Duodenal mucosa (tissue), 2 donors: Measurements from ENCODE around the gene ZNF366.

Experiments used
- H3K27ac ChIP-seq: one replicate; pipeline ENCODE4 v1.7.0; 2013; ENCODE audit warnings: low read depth, low read length
- H3K27me3 ChIP-seq, 2 donors: one replicate each; pipeline ENCODE4 v1.7.0; 2013; ENCODE audit warnings: low read length in 2 of 2, control low read depth in 1 of 2; ENCODE audit not compliant: insufficient read depth in 2 of 2, control insufficient read depth in 1 of 2
- H3K36me3 ChIP-seq, 2 donors: one replicate each; pipeline ENCODE4 v1.7.0; 2013; ENCODE audit warnings: low read length in 2 of 2, control low read depth in 1 of 2; ENCODE audit not compliant: insufficient read depth in 2 of 2, control insufficient read depth in 1 of 2
- H3K4me1 ChIP-seq, 2 donors: one replicate each; pipeline ENCODE4 v1.7.0; 2013; ENCODE audit warnings: low read length in 2 of 2, control low read depth in 1 of 2; ENCODE audit not compliant: insufficient read depth in 2 of 2, control insufficient read depth in 1 of 2
- H3K4me3 ChIP-seq, 2 donors: one replicate each; pipeline ENCODE4 v1.7.0; 2013; ENCODE audit warnings: low read length in 2 of 2, low read depth in 1 of 2
- H3K9ac ChIP-seq, 2 donors: one replicate each; pipeline ENCODE4 v1.7.0; 2013; ENCODE audit warnings: low read length in 2 of 2, low read depth in 1 of 2
- H3K9me3 ChIP-seq, 2 donors: one replicate each; pipeline ENCODE4 v1.7.0; 2013; ENCODE audit warnings: low read length in 2 of 2, control low read depth in 1 of 2; ENCODE audit not compliant: control insufficient read depth in 1 of 2

Gene ZNF366

DNA sequence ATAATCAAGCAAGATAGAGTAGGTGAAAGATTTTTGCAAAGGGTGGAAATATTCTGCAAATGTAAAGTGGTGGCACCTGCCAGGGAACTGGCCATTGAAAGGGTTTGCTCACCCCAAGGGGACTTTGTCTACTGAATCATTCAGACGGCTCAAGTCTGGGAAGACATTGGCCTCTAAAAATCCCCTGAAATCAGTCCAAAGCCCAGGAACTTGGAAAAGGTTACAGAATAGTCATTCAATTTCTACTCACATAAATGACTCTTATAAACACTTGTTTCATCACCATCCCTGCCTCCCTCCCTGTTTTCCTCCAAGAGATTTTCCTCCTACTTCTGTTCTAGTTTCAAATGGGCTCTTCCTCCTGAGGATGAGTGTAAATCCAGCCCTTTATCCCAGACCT is 28.5 kb downstream of the ZNF366 start:
- Histone ChIP-seq H3K9ac (no peak overlapping the region), H3K4me3 (no peak overlapping the region), H3K27ac (no peak overlapping the region), H3K4me1 (no peaks in the 10 kb centered on the region), H3K27me3 (no peaks in the 10 kb centered on the region), H3K36me3 (no peaks in the 10 kb centered on the region), H3K9me3 (no peaks in the 10 kb centered on the region)

DNA sequence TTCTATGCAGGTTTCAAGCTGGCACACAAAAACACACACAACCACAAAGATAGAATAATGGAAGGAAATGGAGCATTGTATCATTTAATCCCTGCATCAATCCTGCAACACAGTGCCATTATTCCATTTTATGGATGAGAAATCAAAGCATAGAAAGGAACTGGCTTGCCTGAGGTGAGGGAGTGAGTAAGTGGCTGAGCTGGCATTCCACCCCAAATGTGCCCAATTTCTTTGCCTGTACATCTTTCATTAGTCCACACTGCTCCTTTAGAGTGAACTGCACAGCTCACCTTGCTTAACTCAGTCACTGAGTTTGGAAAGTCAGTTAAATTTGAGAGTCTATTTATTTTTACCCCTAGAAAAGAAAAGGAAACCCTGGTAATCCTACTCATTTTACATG is 28.9 kb downstream of the ZNF366 start:
- H3K4me3 ChIP-seq = no peak overlapping the region
- no peaks in the 10 kb centered on the region for H3K4me1 ChIP-seq
- no peak overlapping the region for H3K9ac ChIP-seq
- H3K27me3 ChIP-seq = no peaks in the 10 kb centered on the region
- no peak overlapping the region for H3K27ac ChIP-seq
- H3K36me3 ChIP-seq = no peaks in the 10 kb centered on the region
- no peaks in the 10 kb centered on the region for H3K9me3 ChIP-seq

DNA sequence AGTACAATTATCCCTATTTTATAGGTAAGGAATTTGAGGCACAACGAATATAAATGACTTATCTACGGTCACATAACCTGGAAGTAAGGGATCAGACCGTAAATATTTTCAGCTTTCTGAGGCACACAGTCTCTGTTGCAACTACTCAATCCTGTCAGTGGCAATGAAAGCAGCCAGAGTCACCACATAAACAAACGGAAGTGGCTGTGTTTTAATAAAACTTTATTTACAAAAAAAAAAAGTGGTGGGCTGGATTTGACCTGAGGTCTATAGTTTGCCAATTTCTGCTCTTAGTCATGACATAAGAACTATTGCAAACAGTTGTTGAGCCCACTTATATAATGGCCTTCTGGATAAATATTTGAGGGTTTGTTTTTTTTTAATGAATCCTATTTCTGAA is 29.6 kb downstream of the ZNF366 start:
- Histone ChIP-seq H3K27me3 (no peaks in the 10 kb centered on the region), H3K4me1 (no peaks in the 10 kb centered on the region), H3K27ac (no peak overlapping the region), H3K4me3 (no peak overlapping the region), H3K9me3 (no peaks in the 10 kb centered on the region), H3K36me3 (no peaks in the 10 kb centered on the region), H3K9ac (no peak overlapping the region)

DNA sequence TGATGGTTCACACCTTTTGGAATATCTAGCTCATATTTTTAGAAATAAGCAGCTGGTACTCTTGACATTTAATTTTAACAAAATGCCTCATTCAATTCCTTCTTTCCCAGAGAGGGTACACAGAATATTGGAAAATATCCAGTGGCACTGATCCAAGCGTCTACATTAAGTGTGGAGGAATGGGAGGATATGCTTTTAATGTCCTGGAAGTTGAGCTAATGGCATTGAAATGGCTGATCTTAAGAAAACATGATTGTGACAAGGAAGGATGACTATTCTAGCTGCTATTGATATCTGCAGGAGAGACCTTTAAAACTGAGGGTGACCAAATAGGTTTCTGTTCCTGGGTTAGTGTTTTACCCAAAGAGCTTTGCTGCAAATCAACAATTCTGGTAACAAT is 30.0 kb downstream of the ZNF366 start:
- H3K36me3 ChIP-seq = no peaks in the 10 kb centered on the region
- H3K27me3 ChIP-seq = no peaks in the 10 kb centered on the region
- no peaks in the 10 kb centered on the region for H3K9me3 ChIP-seq
- H3K27ac ChIP-seq = no peak overlapping the region
- H3K4me1 ChIP-seq = no peaks in the 10 kb centered on the region
- no peak overlapping the region for H3K9ac ChIP-seq
- no peak overlapping the region for H3K4me3 ChIP-seq

DNA sequence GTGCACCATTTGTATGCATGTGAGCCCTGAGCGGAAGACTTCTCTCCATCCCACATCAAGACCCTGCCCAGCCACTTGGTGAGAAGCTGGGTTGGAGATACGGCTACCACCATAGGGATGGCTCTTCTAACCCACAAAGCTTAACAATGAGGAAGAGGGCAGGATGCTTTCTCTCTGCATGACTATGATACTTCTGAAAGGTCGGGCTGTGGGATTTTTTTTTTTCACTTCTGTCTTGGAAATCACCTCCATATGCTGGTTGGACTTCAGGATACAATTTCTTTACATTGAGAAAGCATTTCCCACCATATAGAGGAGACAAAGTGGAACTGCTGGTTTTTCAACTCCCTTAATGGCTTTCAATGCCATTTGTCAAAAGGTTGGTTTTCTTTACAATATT is 30.5 kb downstream of the ZNF366 start:
- H3K36me3 ChIP-seq = no peaks in the 10 kb centered on the region

DNA sequence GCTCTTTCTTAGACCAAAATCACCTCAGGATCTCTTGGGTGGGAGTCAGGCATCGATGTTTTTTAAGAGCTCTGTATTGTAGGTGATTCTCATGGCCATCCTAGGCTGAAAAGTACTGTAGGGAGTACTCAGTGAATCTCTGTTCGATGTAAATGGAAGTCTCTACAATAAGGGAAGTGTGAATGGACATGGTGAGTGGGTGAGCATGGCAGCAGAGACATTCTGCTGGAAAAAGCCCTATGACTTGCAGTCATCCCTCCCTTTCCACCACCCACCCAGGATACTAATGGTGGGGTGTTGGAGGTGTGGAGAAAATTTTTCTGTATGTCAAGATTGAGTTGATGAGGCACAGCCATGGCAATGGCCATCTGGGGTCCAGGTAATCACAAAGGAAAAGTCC is 30.9 kb downstream of the ZNF366 start:
- Histone ChIP-seq H3K27ac (no peak overlapping the region), H3K4me1 (no peaks in the 10 kb centered on the region), H3K27me3 (no peaks in the 10 kb centered on the region), H3K9me3 (no peaks in the 10 kb centered on the region), H3K4me3 (no peak overlapping the region), H3K9ac (no peak overlapping the region), H3K36me3 (no peaks in the 10 kb centered on the region)

More for the DNA sequence above, 30.5 kb downstream of the ZNF366 start:
- Histone ChIP-seq H3K4me3 (no peak overlapping the region), H3K27me3 (no peaks in the 10 kb centered on the region), H3K4me1 (no peaks in the 10 kb centered on the region), H3K27ac (no peak overlapping the region), H3K9me3 (no peaks in the 10 kb centered on the region), H3K9ac (no peak overlapping the region)

DNA sequence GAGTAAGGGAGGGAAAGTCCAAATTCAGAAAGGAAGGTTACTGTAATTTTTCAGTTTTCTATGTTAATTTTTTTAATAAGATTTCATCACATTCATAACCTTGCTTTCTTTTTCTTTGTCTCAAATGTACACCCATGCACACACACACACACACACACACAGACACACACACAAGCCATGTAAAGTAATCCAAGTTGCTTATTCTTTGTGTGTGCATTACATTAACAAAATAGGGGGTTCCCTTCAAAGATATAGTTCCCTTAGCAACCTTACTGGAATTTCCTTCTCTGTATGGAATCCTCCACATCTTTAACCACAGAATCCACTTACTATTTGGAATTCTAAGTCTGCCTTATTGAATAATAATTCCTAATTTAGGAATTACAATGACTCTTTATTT is 32.7 kb downstream of the ZNF366 start:
- no peaks in the 10 kb centered on the region for H3K4me1 ChIP-seq
- H3K36me3 ChIP-seq = no peaks in the 10 kb centered on the region
- no peak overlapping the region for H3K4me3 ChIP-seq
- no peaks in the 10 kb centered on the region for H3K9me3 ChIP-seq
- H3K27ac ChIP-seq = no peak overlapping the region
- no peaks in the 10 kb centered on the region for H3K27me3 ChIP-seq
- no peak overlapping the region for H3K9ac ChIP-seq

DNA sequence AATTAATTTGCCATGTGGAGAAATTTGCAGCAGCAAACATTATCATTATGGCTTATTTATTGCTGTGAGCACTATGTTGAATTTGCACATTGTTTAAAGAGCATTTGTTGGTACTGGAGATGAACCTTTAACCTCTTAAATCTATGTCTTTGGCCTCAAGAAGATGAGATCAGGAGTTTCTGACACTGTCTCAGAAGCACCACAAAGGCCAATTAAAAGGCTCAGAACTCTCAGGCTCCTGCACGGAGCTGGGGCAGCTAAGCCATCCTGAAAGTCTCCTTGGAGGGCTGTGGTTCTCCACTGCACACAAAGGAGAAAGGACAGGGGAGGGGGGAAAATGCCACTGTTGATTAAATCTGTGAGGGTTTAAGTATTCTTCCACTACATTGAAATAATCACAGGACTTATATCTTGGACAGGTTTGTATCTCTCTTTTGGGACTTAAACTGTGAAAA is 33.1 kb downstream of the ZNF366 start:
- no peaks in the 10 kb centered on the region for H3K27me3 ChIP-seq
- no peaks in the 10 kb centered on the region for H3K36me3 ChIP-seq
- H3K4me1 ChIP-seq = no peaks in the 10 kb centered on the region
- H3K27ac ChIP-seq = no peak overlapping the region
- no peak overlapping the region for H3K4me3 ChIP-seq
- no peaks in the 10 kb centered on the region for H3K9me3 ChIP-seq
- no peak overlapping the region for H3K9ac ChIP-seq

DNA sequence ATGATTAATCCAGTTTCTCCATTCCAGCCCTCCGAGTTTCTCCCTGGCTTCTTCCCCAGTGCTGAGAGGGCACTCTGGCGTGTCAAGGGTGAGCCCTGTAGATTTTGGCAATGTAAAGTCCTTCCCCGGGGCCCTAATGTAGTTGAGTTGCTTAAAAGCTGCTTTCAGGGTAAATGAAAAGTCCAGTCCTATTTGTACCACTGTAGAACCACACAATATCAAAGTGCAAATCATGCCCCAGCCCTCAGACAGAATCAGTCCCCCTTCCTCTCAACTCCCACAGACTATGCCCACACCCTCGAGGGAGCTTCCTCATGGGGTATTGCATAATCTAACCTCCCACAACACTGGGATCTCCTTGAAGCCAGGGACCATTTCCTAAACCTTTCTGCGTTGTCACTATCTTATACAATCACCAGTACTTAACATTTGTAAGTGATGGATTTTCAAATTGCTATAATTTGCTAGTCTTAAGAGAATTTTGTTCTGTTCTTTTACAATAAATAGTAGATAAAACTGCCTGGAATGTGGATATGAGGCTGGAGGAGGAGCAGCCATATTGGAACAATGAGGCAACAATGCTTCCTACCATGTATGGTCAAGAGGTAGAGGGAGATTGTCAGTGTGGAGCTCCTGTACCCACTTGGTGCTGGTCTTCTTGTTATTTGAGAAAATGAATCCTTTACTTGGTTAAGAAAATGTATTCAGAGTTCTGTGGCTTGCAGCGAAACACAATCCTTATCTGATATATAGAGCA is 34.4 kb downstream of the ZNF366 start:
- no peak overlapping the region for H3K27ac ChIP-seq
- H3K4me1 ChIP-seq = no peaks in the 10 kb centered on the region
- H3K4me3 ChIP-seq = no peak overlapping the region
- no peaks in the 10 kb centered on the region for H3K9me3 ChIP-seq
- H3K27me3 ChIP-seq = no peaks in the 10 kb centered on the region
- no peak overlapping the region for H3K9ac ChIP-seq
- no peaks in the 10 kb centered on the region for H3K36me3 ChIP-seq

DNA sequence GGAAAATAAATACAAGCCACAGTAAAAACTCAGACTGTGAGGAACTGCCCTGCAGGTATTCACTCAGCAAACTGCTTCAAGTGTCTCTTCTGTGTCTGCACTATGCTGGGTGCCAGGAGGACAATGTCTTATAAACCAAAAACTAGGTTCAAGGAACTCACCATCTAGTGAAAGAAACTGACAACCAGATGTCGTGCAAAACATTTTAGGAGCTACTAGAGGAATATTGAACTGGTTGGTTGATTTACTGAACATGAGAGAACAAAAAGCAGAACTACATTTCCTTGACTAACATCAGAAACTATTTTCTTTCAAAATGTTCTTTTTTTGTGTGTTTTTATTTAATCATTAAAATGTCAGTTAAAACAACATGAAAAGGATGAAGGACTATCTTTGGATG is 35.2 kb downstream of the ZNF366 start:
- H3K27ac ChIP-seq = no peak overlapping the region

More for the DNA sequence above, 35.2 kb downstream of the ZNF366 start:
- Histone ChIP-seq H3K9ac (no peak overlapping the region), H3K4me1 (no peaks in the 10 kb centered on the region), H3K9me3 (no peaks in the 10 kb centered on the region), H3K27me3 (no peaks in the 10 kb centered on the region), H3K4me3 (no peak overlapping the region), H3K36me3 (no peaks in the 10 kb centered on the region)
